Epithelial cell of proximal tubule (primary cell): ENCODE measurements around the gene SPDEF. TPM values are rescaled to one million over a fixed set of nuclear protein-coding genes. Genes with fewer than 3 reads are reported as not detected.

Experiments used
- DNase-seq: peaks from one replicate; pipeline ENCODE4 v3.0.0-alpha.2; 2011; ENCODE audit warnings: low read depth
- H3K4me3 ChIP-seq: 2 replicates; pipeline ENCODE4 v1.5.1; 2011; ENCODE audit warnings: low read depth, mild to moderate bottlenecking, low read length
- total RNA-seq: library from RNA; depleted of rRNA; stranded (reverse); fragments of >200 nt; gene quantifications from 2 replicates; pipeline ENCODE4 v1.2.3, GENCODE V29; 2015
- TF ChIP-seq, protein P1 (sequence below): conservative IDR thresholded peaks from 2 replicates; pipeline ENCODE4 v1.5.1; 2012; ENCODE audit warnings: low read depth, mild to moderate bottlenecking, low read length

SPDEF gene
- total RNA-seq, 1 donor from 2014 or later: not detected

GRCh38 chr6:34494973-34495372 is 61.2 kb downstream of the SPDEF start:
- DNase-seq: no peak
- TF ChIP-seq, protein P1, sequence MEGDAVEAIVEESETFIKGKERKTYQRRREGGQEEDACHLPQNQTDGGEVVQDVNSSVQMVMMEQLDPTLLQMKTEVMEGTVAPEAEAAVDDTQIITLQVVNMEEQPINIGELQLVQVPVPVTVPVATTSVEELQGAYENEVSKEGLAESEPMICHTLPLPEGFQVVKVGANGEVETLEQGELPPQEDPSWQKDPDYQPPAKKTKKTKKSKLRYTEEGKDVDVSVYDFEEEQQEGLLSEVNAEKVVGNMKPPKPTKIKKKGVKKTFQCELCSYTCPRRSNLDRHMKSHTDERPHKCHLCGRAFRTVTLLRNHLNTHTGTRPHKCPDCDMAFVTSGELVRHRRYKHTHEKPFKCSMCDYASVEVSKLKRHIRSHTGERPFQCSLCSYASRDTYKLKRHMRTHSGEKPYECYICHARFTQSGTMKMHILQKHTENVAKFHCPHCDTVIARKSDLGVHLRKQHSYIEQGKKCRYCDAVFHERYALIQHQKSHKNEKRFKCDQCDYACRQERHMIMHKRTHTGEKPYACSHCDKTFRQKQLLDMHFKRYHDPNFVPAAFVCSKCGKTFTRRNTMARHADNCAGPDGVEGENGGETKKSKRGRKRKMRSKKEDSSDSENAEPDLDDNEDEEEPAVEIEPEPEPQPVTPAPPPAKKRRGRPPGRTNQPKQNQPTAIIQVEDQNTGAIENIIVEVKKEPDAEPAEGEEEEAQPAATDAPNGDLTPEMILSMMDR: no peak
- no peak overlapping the region for H3K4me3 ChIP-seq

DNA sequence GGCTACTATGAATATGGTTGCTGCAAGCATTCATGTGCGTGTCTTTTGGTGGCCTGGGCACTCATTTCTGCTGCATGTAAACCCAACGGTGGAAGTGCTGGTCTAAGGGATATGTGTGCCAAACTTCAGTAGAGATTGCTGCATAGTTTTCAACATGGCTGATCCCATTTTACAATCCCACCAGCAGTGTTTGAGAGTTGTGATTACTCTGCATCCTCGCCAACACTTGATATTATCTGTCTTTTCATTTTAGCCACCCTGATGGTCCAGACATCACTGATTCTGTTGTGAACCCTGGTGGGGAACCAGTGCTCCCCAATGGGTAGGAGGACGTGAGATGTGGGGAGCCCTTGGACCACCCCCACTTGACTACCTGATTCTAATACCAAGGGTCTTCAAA is 62.8 kb downstream of the SPDEF start:
- DNase-seq: no peak
- TF ChIP-seq, protein P1: no peak

GRCh38 chr6:34491091-34491430 is 65.1 kb downstream of the SPDEF start:
- TF ChIP-seq, protein P1: no peak
- no peak overlapping the region for H3K4me3 ChIP-seq
- no peak for DNase-seq

More for the DNA sequence above, 62.8 kb downstream of the SPDEF start:
- no peak overlapping the region for H3K4me3 ChIP-seq

DNA sequence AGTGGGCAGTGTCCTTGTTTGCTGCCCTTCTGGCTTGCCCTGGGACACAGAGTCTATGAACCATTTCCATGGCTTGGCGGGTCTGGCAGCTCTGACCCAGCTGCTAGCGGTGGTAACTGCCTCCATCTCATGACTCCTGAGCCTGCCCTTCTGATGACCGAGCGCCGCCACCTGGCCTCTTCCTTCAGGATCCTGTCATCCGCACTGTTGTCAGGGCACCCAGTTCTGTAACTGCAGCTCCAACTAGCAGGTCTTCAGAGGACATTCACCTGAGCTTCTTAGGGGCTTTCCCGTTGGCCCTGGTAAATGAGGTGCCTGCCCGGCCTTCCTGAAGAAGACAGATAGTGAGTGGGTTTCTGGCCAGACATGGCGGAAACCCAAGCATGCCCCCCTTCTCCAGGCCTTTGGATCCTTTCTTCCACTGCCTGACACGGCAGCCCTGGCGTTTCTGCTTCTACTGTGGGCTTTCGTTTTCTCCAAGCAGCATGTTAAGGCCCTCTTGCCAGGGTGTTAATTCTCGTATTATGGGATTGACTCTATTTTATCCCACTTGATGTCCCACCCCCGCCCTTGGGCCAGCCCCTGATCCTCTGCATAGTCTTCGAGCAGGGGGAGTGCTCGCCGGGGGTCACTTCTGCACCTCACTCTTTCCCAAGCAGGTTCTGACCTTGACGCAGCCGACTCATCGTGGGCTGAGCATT is 65.6 kb downstream of the SPDEF start:
- DNase-seq: no peak
- TF ChIP-seq, protein P1: no peak
- no peak overlapping the region for H3K4me3 ChIP-seq

GRCh38 chr6:34489207-34489805 is 66.8 kb downstream of the SPDEF start:
- no peak overlapping the region for H3K4me3 ChIP-seq
- TF ChIP-seq, protein P1: no peak
- no peak for DNase-seq

Other genes starting within 250 kb of the SPDEF start
- gene NUDT3, start 163.7 kb downstream of the SPDEF start, total RNA-seq: 12.9 and 16.7 TPM in 2 replicates
- gene RPS10, start 130.3 kb downstream of the SPDEF start, total RNA-seq: 4,229 and 5,669 TPM in 2 replicates
- 0.07 and 1.9 TPM in 2 replicates for gene PACSIN1, start 90.3 kb downstream of the SPDEF start, total RNA-seq
- 22.0 and 29.8 TPM in 2 replicates for gene ILRUN, start 140.4 kb upstream of the SPDEF start, total RNA-seq
- 214 and 278 TPM in 2 replicates for gene SNRPC, start 201.2 kb upstream of the SPDEF start, total RNA-seq
- 6.5 and 8.7 TPM in 2 replicates for gene BLTP3A, start 235.8 kb upstream of the SPDEF start, total RNA-seq